ENCODE measurements around the gene IQSEC1. TPM values are rescaled to one million over a fixed set of nuclear protein-coding genes. Genes with fewer than 3 reads are reported as not detected.

Gene IQSEC1
- total and polyA plus RNA-seq, 9 of the 15 experiments (the other 6 are each of a cell fraction or from before 2014, with no cell fraction given), result 0.56 to 39.0 (median 6.8) TPM

DNA sequence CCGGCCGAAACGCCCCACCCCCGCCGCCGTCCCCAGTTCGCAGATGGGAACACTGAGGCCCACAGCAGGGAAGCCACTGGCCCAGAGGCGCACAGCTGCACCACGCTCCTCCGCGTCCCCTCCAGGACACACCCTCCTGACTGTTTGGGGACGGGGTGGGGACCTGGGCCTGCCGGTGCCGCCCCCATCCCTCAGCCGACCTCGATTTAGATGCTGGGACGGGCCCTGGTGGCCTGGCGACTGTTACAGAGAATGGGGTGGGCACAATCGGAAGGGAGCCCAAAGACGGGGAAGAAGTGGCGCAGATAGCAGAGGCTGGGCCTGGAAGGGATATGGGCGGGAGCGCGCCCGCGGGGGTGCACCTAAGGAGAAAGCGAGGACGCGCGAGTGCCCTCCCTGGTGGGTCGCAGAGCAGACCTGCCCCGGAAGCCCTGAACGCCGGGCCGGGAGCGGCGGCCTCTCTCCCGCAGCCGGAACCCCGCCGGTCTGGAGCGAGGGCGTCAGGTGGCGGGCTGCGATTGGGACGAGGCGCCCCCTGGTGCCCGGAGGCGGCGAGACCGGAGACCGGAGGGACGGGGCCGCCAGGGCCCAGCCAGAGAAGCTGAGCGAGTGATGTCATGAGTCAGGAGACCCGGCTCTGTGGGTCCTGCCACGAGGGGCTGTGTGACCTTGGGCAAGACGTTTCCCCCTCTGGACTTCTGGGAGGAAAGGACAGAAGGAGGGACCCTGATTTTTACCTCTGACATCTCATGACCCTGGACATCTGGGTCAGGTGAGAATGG lies 78.4 kb downstream of the IQSEC1 start (continued):
- TF ChIP-seq, protein P1, sequence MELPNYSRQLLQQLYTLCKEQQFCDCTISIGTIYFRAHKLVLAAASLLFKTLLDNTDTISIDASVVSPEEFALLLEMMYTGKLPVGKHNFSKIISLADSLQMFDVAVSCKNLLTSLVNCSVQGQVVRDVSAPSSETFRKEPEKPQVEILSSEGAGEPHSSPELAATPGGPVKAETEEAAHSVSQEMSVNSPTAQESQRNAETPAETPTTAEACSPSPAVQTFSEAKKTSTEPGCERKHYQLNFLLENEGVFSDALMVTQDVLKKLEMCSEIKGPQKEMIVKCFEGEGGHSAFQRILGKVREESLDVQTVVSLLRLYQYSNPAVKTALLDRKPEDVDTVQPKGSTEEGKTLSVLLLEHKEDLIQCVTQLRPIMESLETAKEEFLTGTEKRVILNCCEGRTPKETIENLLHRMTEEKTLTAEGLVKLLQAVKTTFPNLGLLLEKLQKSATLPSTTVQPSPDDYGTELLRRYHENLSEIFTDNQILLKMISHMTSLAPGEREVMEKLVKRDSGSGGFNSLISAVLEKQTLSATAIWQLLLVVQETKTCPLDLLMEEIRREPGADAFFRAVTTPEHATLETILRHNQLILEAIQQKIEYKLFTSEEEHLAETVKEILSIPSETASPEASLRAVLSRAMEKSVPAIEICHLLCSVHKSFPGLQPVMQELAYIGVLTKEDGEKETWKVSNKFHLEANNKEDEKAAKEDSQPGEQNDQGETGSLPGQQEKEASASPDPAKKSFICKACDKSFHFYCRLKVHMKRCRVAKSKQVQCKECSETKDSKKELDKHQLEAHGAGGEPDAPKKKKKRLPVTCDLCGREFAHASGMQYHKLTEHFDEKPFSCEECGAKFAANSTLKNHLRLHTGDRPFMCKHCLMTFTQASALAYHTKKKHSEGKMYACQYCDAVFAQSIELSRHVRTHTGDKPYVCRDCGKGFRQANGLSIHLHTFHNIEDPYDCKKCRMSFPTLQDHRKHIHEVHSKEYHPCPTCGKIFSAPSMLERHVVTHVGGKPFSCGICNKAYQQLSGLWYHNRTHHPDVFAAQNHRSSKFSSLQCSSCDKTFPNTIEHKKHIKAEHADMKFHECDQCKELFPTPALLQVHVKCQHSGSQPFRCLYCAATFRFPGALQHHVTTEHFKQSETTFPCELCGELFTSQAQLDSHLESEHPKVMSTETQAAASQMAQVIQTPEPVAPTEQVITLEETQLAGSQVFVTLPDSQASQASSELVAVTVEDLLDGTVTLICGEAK (IDR thresholded peaks at IDR 0.05), result peak; percentile 81
- TF ChIP-seq, protein P1 (CRISPR knock-in tag; IDR thresholded peaks at IDR 0.05), result peak; percentile 53; the same call in 1 of the 2 replicates
- TF ChIP-seq ZFP1 (CRISPR knock-in tag; IDR thresholded peaks at IDR 0.05) (no peak), NFIX (CRISPR knock-in tag; IDR thresholded peaks at IDR 0.05; ENCODE audit: low read depth) (no peak), C11orf30 (IDR thresholded peaks at IDR 0.05; ENCODE audit: low read depth) (no peak), EP300 (IDR thresholded peaks at IDR 0.05; ENCODE audit: low read length) (peak; percentile 65), NEUROD1 (IDR thresholded peaks at IDR 0.05; ENCODE audit: borderline replicate concordance, low read depth, low read length, partially characterized antibody) (peak; percentile 59), RAD21 (CRISPR knock-in tag; conservative IDR thresholded peaks at IDR 0.05 in 1 of 2, IDR thresholded peaks at IDR 0.05 in 1 of 2) (peak; percentile 74 to 88), CHD1 (IDR thresholded peaks at IDR 0.05; ENCODE audit: low read length) (no peak)
- TF ChIP-seq, protein P2, sequence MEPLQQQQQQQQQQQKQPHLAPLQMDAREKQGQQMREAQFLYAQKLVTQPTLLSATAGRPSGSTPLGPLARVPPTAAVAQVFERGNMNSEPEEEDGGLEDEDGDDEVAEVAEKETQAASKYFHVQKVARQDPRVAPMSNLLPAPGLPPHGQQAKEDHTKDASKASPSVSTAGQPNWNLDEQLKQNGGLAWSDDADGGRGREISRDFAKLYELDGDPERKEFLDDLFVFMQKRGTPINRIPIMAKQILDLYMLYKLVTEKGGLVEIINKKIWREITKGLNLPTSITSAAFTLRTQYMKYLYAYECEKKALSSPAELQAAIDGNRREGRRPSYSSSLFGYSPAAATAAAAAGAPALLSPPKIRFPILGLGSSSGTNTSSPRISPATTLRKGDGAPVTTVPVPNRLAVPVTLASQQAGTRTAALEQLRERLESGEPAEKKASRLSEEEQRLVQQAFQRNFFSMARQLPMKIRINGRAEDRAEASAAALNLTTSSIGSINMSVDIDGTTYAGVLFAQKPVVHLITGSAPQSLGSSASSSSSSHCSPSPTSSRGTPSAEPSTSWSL (CRISPR knock-in tag; IDR thresholded peaks at IDR 0.05; ENCODE audit: borderline replicate concordance), result no peak
- TF ChIP-seq, protein P3, sequence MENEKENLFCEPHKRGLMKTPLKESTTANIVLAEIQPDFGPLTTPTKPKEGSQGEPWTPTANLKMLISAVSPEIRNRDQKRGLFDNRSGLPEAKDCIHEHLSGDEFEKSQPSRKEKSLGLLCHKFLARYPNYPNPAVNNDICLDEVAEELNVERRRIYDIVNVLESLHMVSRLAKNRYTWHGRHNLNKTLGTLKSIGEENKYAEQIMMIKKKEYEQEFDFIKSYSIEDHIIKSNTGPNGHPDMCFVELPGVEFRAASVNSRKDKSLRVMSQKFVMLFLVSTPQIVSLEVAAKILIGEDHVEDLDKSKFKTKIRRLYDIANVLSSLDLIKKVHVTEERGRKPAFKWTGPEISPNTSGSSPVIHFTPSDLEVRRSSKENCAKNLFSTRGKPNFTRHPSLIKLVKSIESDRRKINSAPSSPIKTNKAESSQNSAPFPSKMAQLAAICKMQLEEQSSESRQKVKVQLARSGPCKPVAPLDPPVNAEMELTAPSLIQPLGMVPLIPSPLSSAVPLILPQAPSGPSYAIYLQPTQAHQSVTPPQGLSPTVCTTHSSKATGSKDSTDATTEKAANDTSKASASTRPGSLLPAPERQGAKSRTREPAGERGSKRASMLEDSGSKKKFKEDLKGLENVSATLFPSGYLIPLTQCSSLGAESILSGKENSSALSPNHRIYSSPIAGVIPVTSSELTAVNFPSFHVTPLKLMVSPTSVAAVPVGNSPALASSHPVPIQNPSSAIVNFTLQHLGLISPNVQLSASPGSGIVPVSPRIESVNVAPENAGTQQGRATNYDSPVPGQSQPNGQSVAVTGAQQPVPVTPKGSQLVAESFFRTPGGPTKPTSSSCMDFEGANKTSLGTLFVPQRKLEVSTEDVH (IDR thresholded peaks at IDR 0.05; ENCODE audit: low read depth, partially characterized antibody), result peak; percentile 68
